ENCODE measurements around the gene PELI1.

Gene PELI1

DNA sequence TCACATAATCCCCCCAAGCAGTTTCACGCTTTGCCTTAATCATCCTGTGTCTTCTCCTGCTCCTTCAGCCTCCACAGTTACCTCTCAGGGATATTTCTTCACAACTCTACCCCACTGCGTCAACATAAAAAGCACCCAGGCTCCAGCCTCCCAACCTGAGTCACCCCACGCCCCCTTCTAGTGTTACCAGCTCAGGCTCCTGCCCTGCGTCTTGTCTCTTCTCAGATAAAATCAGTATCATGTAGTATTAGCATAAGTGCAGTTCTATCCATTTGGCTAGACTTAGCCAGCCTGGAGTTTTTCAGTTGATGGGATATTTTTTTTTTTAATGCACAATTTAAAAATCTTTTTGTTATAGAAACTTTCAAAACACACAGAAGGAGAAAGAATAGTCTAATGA is 9.6 kb upstream of the PELI1 start:
- no peak for DNase-seq (ENCODE audit: low read depth)

GRCh38 chr2:64151476-64151875 is 7.3 kb upstream of the PELI1 start:
- DNase-seq (ENCODE audit: low read depth) = no peak

- DNase-seq (ENCODE audit: low read depth) = no peak
These were observed 1.5 kb upstream of the PELI1 start for GRCh38 chr2:64145714-64146113.

- no peak for DNase-seq (ENCODE audit: low read depth)
These were observed 899 bp upstream of the PELI1 start for GRCh38 chr2:64145119-64145518.

DNA sequence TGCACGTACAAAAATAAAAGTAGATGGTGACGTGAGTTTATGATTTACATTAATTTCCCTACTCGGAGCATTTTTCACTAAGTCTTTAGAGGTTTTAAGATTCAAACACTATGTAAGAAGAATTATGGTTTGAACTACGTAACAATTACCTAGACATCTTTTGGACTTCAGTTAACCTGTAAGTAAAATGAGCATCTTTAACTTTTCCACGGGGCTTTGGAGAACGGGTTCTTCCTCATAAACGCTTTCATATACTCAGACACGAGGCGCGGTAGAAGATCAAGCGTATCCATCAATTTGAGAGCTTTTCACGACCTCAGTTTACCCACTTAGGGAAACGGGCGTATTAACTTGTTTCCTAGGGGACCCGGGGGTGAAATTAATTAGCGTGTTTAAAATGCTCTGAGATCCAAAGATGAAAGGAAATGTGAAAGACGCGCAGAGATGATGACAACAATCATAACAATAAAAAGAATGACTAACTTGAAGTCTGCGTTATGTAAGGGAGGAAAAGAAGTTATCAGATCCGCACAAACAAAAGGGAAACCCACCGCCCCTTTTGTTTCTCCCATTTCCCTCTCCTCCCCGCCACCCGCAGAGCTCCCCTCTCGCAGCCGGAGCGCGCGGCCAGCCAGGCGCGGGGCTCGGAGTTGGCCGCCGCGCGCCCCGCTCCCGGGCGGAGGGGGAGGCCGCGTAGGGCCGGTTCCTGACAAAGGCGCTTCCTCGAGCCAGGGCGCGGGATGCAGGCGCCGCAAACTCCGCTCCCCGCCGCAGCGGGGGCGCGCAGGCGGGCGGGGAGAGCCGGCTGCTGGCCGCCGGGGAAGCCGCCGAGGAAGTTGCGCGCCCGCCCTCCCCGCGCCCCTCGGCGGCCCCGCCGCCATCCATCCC is 807 bp downstream of the PELI1 start:
- DNase-seq (ENCODE audit: low read depth) = no peak

DNA sequence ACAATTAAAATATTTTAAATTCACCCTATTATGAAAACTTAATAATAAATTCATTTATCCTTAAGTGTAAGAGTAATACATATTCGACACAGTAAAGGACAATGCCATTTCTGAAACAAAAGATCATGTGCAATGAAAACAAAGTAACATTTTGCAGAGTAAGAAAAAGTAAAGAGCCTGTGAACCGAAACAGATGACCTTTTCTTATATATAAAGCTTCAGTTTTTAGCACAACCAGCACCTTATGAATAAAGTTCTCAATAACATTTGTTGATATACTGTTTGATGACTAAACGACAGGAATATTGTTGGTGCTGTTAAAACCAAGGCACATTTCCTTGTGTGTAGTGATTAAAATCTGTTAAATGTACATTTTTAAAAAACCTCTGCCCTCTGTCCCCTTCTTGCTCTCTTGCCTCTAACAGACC is 1.5 kb downstream of the PELI1 start:
- no peak for DNase-seq (ENCODE audit: low read depth)

DNA sequence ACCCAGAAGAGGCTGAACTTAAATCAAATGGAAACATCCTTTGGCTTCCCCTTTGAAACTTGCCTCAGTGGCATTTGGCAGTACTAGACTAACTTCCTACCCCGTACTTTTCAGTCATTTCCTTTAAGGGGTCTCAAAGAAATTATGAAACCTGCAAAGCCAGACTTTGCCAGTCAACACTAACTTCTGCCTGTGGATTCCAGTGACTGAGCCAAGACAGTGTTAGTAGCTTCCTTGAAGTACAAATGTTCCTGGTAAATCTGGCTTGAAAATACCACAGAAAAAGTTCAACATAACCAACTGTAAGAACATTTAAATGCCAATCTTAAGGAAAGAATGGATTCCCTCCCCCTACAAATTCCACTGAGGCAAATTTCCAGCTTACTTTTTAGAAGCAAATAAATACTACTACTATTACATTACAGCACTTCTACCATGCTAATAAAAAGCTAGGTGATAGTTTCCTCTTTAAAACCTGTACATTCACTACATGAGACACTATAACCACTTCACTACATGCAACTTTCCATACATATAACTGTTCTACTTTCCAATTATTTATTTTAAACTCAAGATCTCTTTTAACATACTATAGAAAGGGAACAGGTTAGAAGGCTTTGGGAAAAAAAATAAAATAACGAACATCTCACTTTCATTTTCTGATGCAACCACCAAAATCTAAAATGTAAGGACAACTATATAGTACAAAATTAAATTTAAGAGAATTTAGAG is 2.4 kb downstream of the PELI1 start:
- no peak for DNase-seq (ENCODE audit: low read depth)

- DNase-seq (ENCODE audit: low read depth) = no peak
These were observed 3.5 kb downstream of the PELI1 start for GRCh38 chr2:64140665-64141200.

DNA sequence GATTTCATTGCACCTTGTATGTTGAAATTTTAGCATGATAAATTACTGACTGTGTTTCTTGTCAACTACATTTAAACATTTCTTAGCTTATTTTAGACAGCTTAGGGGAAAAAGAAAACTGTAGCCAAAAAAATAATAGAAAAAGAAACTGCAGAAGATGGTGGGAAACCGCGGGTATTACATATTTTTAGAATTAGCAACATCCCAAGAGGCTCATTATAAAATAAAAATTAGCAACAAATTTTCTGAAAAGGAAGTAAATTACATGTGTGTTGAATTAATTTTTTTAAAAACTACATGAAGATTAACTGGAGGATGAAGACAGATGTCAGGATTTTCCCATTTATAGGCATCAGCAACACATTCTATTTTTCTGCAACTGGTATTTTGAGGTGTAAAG is 4.3 kb downstream of the PELI1 start:
- DNase-seq (ENCODE audit: low read depth) = no peak

GRCh38 chr2:64137996-64138395 is 6.2 kb downstream of the PELI1 start:
- DNase-seq (ENCODE audit: low read depth) = no peak

DNA sequence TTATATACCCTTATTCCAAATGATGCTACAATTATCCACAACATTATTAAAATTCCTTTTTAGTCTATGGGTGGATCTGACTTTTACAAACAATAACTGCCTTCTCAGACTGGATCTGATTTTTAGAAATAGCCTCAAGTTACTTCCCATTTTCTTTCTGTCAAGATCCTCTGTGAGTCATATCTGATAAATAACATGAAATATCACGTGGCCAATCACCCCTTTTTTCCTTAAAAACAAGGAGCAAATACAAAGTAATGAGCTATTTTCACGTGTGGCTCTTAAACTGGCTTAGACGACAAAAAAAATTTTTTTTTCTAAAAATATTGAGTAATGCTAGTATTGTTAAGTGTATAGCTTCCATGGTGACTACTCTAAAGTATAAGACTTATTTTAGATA is 6.7 kb downstream of the PELI1 start:
- no peak for DNase-seq (ENCODE audit: low read depth)

- no peak for DNase-seq (ENCODE audit: low read depth)
These were observed 8.8 kb downstream of the PELI1 start for GRCh38 chr2:64135421-64135820.

GRCh38 chr2:64134813-64135212 is 9.4 kb downstream of the PELI1 start:
- no peak for DNase-seq (ENCODE audit: low read depth)

GRCh38 chr2:64133828-64134227 is 10.4 kb downstream of the PELI1 start:
- DNase-seq (ENCODE audit: low read depth) = no peak

- DNase-seq (ENCODE audit: low read depth) = no peak
These were observed 10.9 kb downstream of the PELI1 start for GRCh38 chr2:64133354-64133753.

- no peak for DNase-seq (ENCODE audit: low read depth)
These were observed 13.9 kb downstream of the PELI1 start for GRCh38 chr2:64130333-64130732.

GRCh38 chr2:64128943-64129391 is 15.3 kb downstream of the PELI1 start:
- DNase-seq (ENCODE audit: low read depth) = no peak

GRCh38 chr2:64128406-64128805 is 15.8 kb downstream of the PELI1 start:
- no peak for DNase-seq (ENCODE audit: low read depth)

- no peak for DNase-seq (ENCODE audit: low read depth)
These were observed 17.1 kb downstream of the PELI1 start for GRCh38 chr2:64127119-64127518.

- no peak for DNase-seq (ENCODE audit: low read depth)
These were observed 17.6 kb downstream of the PELI1 start for GRCh38 chr2:64126601-64127000.

GRCh38 chr2:64124571-64124970 is 19.6 kb downstream of the PELI1 start:
- DNase-seq (ENCODE audit: low read depth) = no peak

- DNase-seq (ENCODE audit: low read depth) = no peak
These were observed 20.1 kb downstream of the PELI1 start for GRCh38 chr2:64124168-64124567.

DNA sequence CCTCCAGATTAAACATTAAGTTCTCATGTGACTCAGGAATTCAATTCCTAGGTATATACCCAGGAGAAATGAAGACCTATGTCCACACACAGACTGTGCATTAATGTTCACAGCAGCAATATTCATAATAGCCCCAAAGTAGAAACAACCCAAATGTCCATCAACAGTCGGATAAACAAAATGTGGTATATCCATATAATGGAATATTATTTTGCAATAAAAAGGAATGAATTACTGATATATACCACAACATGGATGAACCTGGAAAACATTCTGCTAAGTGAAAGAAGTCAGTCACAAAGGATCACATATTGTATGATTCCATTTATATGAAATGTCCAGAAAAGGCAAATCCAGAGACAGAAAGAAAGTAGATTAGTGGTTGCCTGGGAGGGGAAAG is 20.5 kb downstream of the PELI1 start:
- DNase-seq (ENCODE audit: low read depth) = no peak

All from activated T-helper 9 cell treated with anti-CD3 and anti-CD28 coated beads, Interleukin-2, amount 50 U/mL, for 16 hours (primary cell).